GM21447 (cell line): ENCODE results near the gene COTL1.

Experiments
- ATAC-seq: cut with Tn5 transposase; IDR thresholded peaks from one replicate; pipeline ENCODE4 v1.9.1; 2021; ENCODE audit not compliant: unreplicated experiment

The COTL1 gene

GRCh38 chr16:84597931-84598351 is 19.9 kb downstream of the COTL1 start:
- ATAC-seq = no peak

- no peak for ATAC-seq
Observed at GRCh38 chr16:84597528-84597896, 20.4 kb downstream of the COTL1 start.

- ATAC-seq = no peak
Observed at GRCh38 chr16:84596801-84597527, 20.9 kb downstream of the COTL1 start.

GRCh38 chr16:84596161-84596560 is 21.7 kb downstream of the COTL1 start:
- no peak for ATAC-seq

GRCh38 chr16:84595052-84595481 is 22.8 kb downstream of the COTL1 start:
- no peak for ATAC-seq

- no peak for ATAC-seq
Observed at GRCh38 chr16:84594725-84595038, 23.2 kb downstream of the COTL1 start.

GRCh38 chr16:84593825-84594724 is 23.8 kb downstream of the COTL1 start:
- peak; percentile 86 for ATAC-seq

- ATAC-seq = no peak
Observed at GRCh38 chr16:84592718-84593117, 25.2 kb downstream of the COTL1 start.

- no peak for ATAC-seq
Observed at GRCh38 chr16:84589975-84590719, 27.7 kb downstream of the COTL1 start.

- no peak for ATAC-seq
Observed at GRCh38 chr16:84588991-84589390, 28.9 kb downstream of the COTL1 start.

GRCh38 chr16:84585886-84586285 is 32.0 kb downstream of the COTL1 start:
- peak; percentile 77 for ATAC-seq

GRCh38 chr16:84585467-84585866 is 32.4 kb downstream of the COTL1 start:
- no peak for ATAC-seq

- no peak for ATAC-seq
Observed at GRCh38 chr16:84584678-84585077, 33.2 kb downstream of the COTL1 start.

GRCh38 chr16:84583995-84584394 is 33.9 kb downstream of the COTL1 start:
- no peak for ATAC-seq

- ATAC-seq = no peak
Observed at GRCh38 chr16:84582958-84583516, 34.8 kb downstream of the COTL1 start.

GRCh38 chr16:84581158-84581557 is 36.7 kb downstream of the COTL1 start:
- no peak for ATAC-seq

- no peak for ATAC-seq
Observed at GRCh38 chr16:84579936-84580335, 37.9 kb downstream of the COTL1 start.

GRCh38 chr16:84578538-84579126 is 39.2 kb downstream of the COTL1 start:
- no peak for ATAC-seq

GRCh38 chr16:84577034-84577803 is 40.7 kb downstream of the COTL1 start:
- no peak for ATAC-seq

- ATAC-seq = no peak
Observed at GRCh38 chr16:84575914-84576313, 42.0 kb downstream of the COTL1 start.
